SU-DHL-6 (cell line): Measurements from ENCODE around the gene ZNF320.

Experiments
- EZH2phosphoT487 ChIP-seq: fragments of 200-600 bp; sonication (generic), shearing (Covaris generic); conservative IDR thresholded peaks from 2 replicates; pipeline ENCODE4 v1.6.1; 2018; ENCODE audit warnings: mild to moderate bottlenecking, antibody characterized with exemption, low read length, moderate library complexity, mixed read lengths
- TF ChIP-seq, protein P1 (sequence below): fragments of 200-600 bp; sonication (generic); IDR thresholded peaks from one replicate; pipeline ENCODE4 v1.5.1; 2017; ENCODE audit warnings: antibody characterized with exemption, mild to moderate bottlenecking, low read length, moderate library complexity; ENCODE audit not compliant: insufficient read depth, poor library complexity, severe bottlenecking

DNA sequence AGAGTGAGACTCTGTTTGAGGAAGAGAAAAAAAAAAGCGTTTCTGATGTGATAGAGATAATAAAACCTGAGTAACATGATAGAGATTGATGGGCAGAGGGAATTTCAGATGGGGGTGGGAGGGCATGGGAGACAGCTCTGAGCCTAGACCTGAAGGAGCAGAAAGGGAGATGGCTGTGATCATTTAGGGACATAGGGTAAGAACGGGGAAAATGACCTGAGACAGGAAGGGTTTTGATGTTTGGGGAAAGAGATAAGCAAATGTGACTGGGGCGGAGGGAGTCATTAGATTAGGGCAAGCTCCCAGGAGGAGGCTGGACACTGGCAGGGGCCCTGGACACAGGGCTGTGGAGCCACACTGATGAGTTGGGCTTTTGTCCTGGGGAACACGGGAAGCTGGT lies 6.1 kb downstream of the ZNF320 start:
- TF ChIP-seq, protein P1, sequence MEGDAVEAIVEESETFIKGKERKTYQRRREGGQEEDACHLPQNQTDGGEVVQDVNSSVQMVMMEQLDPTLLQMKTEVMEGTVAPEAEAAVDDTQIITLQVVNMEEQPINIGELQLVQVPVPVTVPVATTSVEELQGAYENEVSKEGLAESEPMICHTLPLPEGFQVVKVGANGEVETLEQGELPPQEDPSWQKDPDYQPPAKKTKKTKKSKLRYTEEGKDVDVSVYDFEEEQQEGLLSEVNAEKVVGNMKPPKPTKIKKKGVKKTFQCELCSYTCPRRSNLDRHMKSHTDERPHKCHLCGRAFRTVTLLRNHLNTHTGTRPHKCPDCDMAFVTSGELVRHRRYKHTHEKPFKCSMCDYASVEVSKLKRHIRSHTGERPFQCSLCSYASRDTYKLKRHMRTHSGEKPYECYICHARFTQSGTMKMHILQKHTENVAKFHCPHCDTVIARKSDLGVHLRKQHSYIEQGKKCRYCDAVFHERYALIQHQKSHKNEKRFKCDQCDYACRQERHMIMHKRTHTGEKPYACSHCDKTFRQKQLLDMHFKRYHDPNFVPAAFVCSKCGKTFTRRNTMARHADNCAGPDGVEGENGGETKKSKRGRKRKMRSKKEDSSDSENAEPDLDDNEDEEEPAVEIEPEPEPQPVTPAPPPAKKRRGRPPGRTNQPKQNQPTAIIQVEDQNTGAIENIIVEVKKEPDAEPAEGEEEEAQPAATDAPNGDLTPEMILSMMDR = no peak
- no peak for TF ChIP-seq EZH2phosphoT487
